Liver (tissue), 9 donors: ENCODE results near the gene HLA-C. TPM values are rescaled to one million over a fixed set of nuclear protein-coding genes. Genes with fewer than 3 reads are reported as not detected.

ENCODE experiments used
- DNase-seq: peaks from one replicate; pipeline ENCODE4 v3.0.0-alpha.2; 2017; ENCODE audit warnings: low spot score
- H3K27ac ChIP-seq, 2 donors: one replicate each; pipeline ENCODE4 v1.7.0; 2013; ENCODE audit warnings: inconsistent platforms in 2 of 2, low read length in 2 of 2, control low read depth in 1 of 2, low read depth in 1 of 2, mild to moderate bottlenecking in 1 of 2
- H3K27me3 ChIP-seq, 4 donors: one replicate each; pipeline versions ENCODE4 v1.6.1 to v1.7.0; 2013; ENCODE audit warnings: low read length in 3 of 4, inconsistent platforms in 1 of 4, mild to moderate bottlenecking in 1 of 4, moderate library complexity in 1 of 4; ENCODE audit not compliant: control insufficient read depth in 4 of 4, insufficient read depth in 4 of 4
- H3K36me3 ChIP-seq, 4 donors: one replicate each; pipeline versions ENCODE4 v1.6.1 to v1.7.0; 2013; ENCODE audit warnings: low read length in 3 of 4, mild to moderate bottlenecking in 3 of 4, low read depth in 1 of 4, moderate library complexity in 1 of 4; ENCODE audit not compliant: control insufficient read depth in 4 of 4, insufficient read depth in 3 of 4
- H3K4me1 ChIP-seq, 4 donors: one replicate each; pipeline versions ENCODE4 v1.6.1 to v1.7.0; 2013; ENCODE audit warnings: low read length in 3 of 4, mild to moderate bottlenecking in 3 of 4, moderate library complexity in 1 of 4; ENCODE audit not compliant: control insufficient read depth in 4 of 4, insufficient read depth in 4 of 4
- H3K4me3 ChIP-seq, 3 donors: one replicate each; pipeline versions ENCODE4 v1.6.1 to v1.7.0; 2013; ENCODE audit warnings: low read length in 3 of 3, control low read depth in 1 of 3, low read depth in 1 of 3, mild to moderate bottlenecking in 1 of 3
- H3K9ac ChIP-seq, 2 donors: one replicate each; pipeline ENCODE4 v1.7.0; 2013; ENCODE audit warnings: low read length in 2 of 2, mild to moderate bottlenecking in 2 of 2, moderate library complexity in 2 of 2, control low read depth in 1 of 2, low read depth in 1 of 2
- H3K9me3 ChIP-seq, 4 donors: one replicate each; pipeline versions ENCODE4 v1.6.1 to v1.7.0; 2013; ENCODE audit warnings: low read length in 3 of 4; ENCODE audit not compliant: control insufficient read depth in 4 of 4
- ATF3 ChIP-seq: IDR thresholded peaks from 2 replicates; pipeline ENCODE4 v1.6.1; 2016; ENCODE audit warnings: antibody characterized with exemption
- CTCF ChIP-seq: fragments of 150-350 bp; IDR thresholded peaks from 2 replicates; pipeline ENCODE4 v1.5.1; 2017; ENCODE audit warnings: improper control_type of control experiment, low read depth, low read length; ENCODE audit not compliant: missing input control
- EGR1 ChIP-seq, 2 donors: IDR thresholded peaks; 2 replicates each; pipeline ENCODE4 v1.6.1; 2016 to 2018; ENCODE audit warnings: antibody characterized with exemption in 2 of 2, low read depth in 2 of 2
- FOXA1 ChIP-seq: IDR thresholded peaks from 2 replicates; pipeline ENCODE4 v1.6.1; 2016; ENCODE audit warnings: antibody characterized with exemption
- FOXA2 ChIP-seq: IDR thresholded peaks from 2 replicates; pipeline ENCODE4 v1.6.1; 2016; ENCODE audit warnings: antibody characterized with exemption
- GABPA ChIP-seq, 2 donors: IDR thresholded peaks in 1 of 2; conservative IDR thresholded peaks in 1 of 2; 2 replicates each; pipeline ENCODE4 v1.6.1; 2016; ENCODE audit warnings: antibody characterized with exemption in 2 of 2, mild to moderate bottlenecking in 1 of 2, moderate library complexity in 1 of 2
- HNF4A ChIP-seq, 2 donors: conservative IDR thresholded peaks; 2 replicates each; pipeline ENCODE4 v1.6.1; 2016; ENCODE audit warnings: antibody characterized with exemption in 2 of 2, mild to moderate bottlenecking in 2 of 2
- HNF4G ChIP-seq: IDR thresholded peaks from 2 replicates; pipeline ENCODE4 v1.6.1; 2016; ENCODE audit warnings: antibody characterized with exemption
- JUND ChIP-seq, 2 donors: IDR thresholded peaks; 2 replicates each; pipeline ENCODE4 v1.6.1; 2016; ENCODE audit warnings: antibody characterized with exemption in 2 of 2
- NR2F2 ChIP-seq: IDR thresholded peaks from 2 replicates; pipeline ENCODE4 v1.6.1; 2016; ENCODE audit warnings: antibody characterized with exemption
- RAD21 ChIP-seq, 2 donors: IDR thresholded peaks; 2 replicates each; pipeline ENCODE4 v1.6.1; 2016; ENCODE audit warnings: antibody characterized with exemption in 2 of 2, mild to moderate bottlenecking in 2 of 2
- RXRA ChIP-seq, 2 donors: IDR thresholded peaks; 2 replicates each; pipeline ENCODE4 v1.6.1; 2017 to 2018; ENCODE audit warnings: antibody characterized with exemption in 2 of 2, mild to moderate bottlenecking in 1 of 2
- SP1 ChIP-seq: IDR thresholded peaks from 2 replicates; pipeline ENCODE4 v1.6.1; 2018; ENCODE audit warnings: antibody characterized with exemption, mild to moderate bottlenecking
- TAF1 ChIP-seq: conservative IDR thresholded peaks from 2 replicates; pipeline ENCODE4 v1.6.1; 2016; ENCODE audit warnings: antibody characterized with exemption, mild to moderate bottlenecking
- YY1 ChIP-seq: IDR thresholded peaks from 2 replicates; pipeline ENCODE4 v1.6.1; 2016; ENCODE audit warnings: antibody characterized with exemption, mild to moderate bottlenecking
- ZBTB33 ChIP-seq: IDR thresholded peaks from 2 replicates; pipeline ENCODE4 v1.6.1; 2016; ENCODE audit warnings: antibody characterized with exemption
- WGBS: extraction: QIAGEN DNeasy Blood & Tissue Kit; methylation state at CpG from one replicate; pipeline ENCODE4 v1.1.7; 2013; 5-methylcytosine and 5-hydroxymethylcytosine counted together
- polyA plus RNA-seq, 2 donors: library from polyadenylated mRNA; stranded (reverse) in 1 of 2; unstranded in 1 of 2; fragments of 200-250 nt in 1 of 2; fragments of >200 nt in 1 of 2; fragmentation: Nextera tagmentation in 1 of 2; extraction: Ambion mirVana in 1 of 2; gene quantifications; one replicate each; pipeline versions ENCODE4 v1.2.1 to v1.2.3, GENCODE V29; 2013 to 2015
- total RNA-seq, 2 donors: library from RNA; depleted of rRNA; stranded (reverse); fragments of >200 nt; gene quantifications; one replicate each; pipeline ENCODE4 v1.2.3, GENCODE V29; 2014
- TF ChIP-seq, protein P1 (sequence below): IDR thresholded peaks from 2 replicates; pipeline ENCODE4 v1.6.1; 2016; ENCODE audit warnings: antibody characterized with exemption
- donor health status: healthy.
- donor health status: healthy.
- donor health status: healthy.
- donor health status: healthy.
- donor health status: healthy.

HLA-C gene
- total and polyA plus RNA-seq, 4 donors, result 232 to 317 (median 270) TPM

GRCh38 chr6:31309641-31310040 is 37.7 kb upstream of the HLA-C start:
- TF ChIP-seq NR2F2 (no peak), SP1 (no peak), FOXA2 (no peak), ATF3 (no peak), EGR1 (IDR thresholded peaks at IDR 0.05; ENCODE audit: low read depth in 2 of 2) (no peak), GABPA (IDR thresholded peaks at IDR 0.05 in 1 of 2, conservative IDR thresholded peaks at IDR 0.05 in 1 of 2) (no peak), RXRA (IDR thresholded peaks at IDR 0.05) (no peak)
- Histone ChIP-seq H3K4me1 (peaks cover 0 to 2% (median 0%) of the 10 kb centered on the region in 4 donors), H3K36me3 (no peaks in the 10 kb centered on the region), H3K4me3 (no peak overlapping the region), H3K27me3 (peaks cover 0 to 7% (median under 1%) of the 10 kb centered on the region in 4 donors), H3K27ac (no peak overlapping the region), H3K9ac (no peak overlapping the region), H3K9me3 (peaks cover 0 to 3% (median 0%) of the 10 kb centered on the region in 4 donors)
- WGBS, result 84% methylated on average over 2 of the region's 2 CpGs
- DNase-seq, result no peak

GRCh38 chr6:31308845-31309175 is 36.9 kb upstream of the HLA-C start:
- no peak overlapping the region for H3K27ac ChIP-seq
- peak overlapping the region in 1 of 3 donors; percentile 26 for H3K4me3 ChIP-seq
- TF ChIP-seq SP1 (no peak), JUND (IDR thresholded peaks at IDR 0.05) (no peak), HNF4A (conservative IDR thresholded peaks at IDR 0.05) (no peak), FOXA1 (no peak), EGR1 (IDR thresholded peaks at IDR 0.05; ENCODE audit: low read depth in 2 of 2) (no peak)
- 25% methylated on average over 11 of the region's 11 CpGs for WGBS
- peaks cover 0 to 2% (median 0%) of the 10 kb centered on the region in 4 donors for H3K4me1 ChIP-seq
- no peaks in the 10 kb centered on the region for H3K36me3 ChIP-seq
- DNase-seq, result no peak
- H3K27me3 ChIP-seq, result peaks cover 0 to 7% (median under 1%) of the 10 kb centered on the region in 4 donors
- H3K9me3 ChIP-seq, result peaks cover 0 to 3% (median 0%) of the 10 kb centered on the region in 4 donors
- no peak overlapping the region for H3K9ac ChIP-seq

GRCh38 chr6:31308050-31308844 is 36.4 kb upstream of the HLA-C start:
- peak overlapping the region in 1 of 3 donors; percentile 26 for H3K4me3 ChIP-seq
- H3K27me3 ChIP-seq, result peaks cover 0 to 7% (median under 1%) of the 10 kb centered on the region in 4 donors
- peaks cover 0 to 2% (median 0%) of the 10 kb centered on the region in 4 donors for H3K4me1 ChIP-seq
- H3K36me3 ChIP-seq, result no peaks in the 10 kb centered on the region
- no peak for TF ChIP-seq HNF4G
- TF ChIP-seq SP1, result no peak
- TF ChIP-seq RAD21 (IDR thresholded peaks at IDR 0.05), result no peak
- TF ChIP-seq RXRA (IDR thresholded peaks at IDR 0.05), result no peak
- no peak for TF ChIP-seq TAF1
- TF ChIP-seq CTCF, result no peak
- TF ChIP-seq HNF4A (conservative IDR thresholded peaks at IDR 0.05), result no peak
- no peak for TF ChIP-seq ZBTB33
- TF ChIP-seq, protein P1, sequence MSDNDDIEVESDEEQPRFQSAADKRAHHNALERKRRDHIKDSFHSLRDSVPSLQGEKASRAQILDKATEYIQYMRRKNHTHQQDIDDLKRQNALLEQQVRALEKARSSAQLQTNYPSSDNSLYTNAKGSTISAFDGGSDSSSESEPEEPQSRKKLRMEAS, result no peak
- TF ChIP-seq GABPA (IDR thresholded peaks at IDR 0.05 in 1 of 2, conservative IDR thresholded peaks at IDR 0.05 in 1 of 2), result no peak
- TF ChIP-seq FOXA2, result no peak
- no peak for TF ChIP-seq YY1
- no peak for DNase-seq
- no peak overlapping the region for H3K9ac ChIP-seq
- H3K27ac ChIP-seq, result no peak overlapping the region
- WGBS, result 6% methylated on average over 57 of the region's 57 CpGs
- peaks cover 0 to 3% (median 0%) of the 10 kb centered on the region in 4 donors for H3K9me3 ChIP-seq
